Tibial artery (tissue), 4 donors: ENCODE data around the gene HSPBP1.

ENCODE experiments used
- DNase-seq, 2 donors: peaks; one replicate each; pipeline ENCODE4 v3.0.0-alpha.2; 2019
- H3K27ac ChIP-seq, 2 donors: fragments of 200-600 bp; sonication (generic) in 1 of 2; 1 replicate in 1 of 2; 2 replicates in 1 of 2; pipeline ENCODE4 v1.5.1; 2018 to 2019; ENCODE audit warnings: mild to moderate bottlenecking in 1 of 2
- H3K27me3 ChIP-seq, 2 donors: fragments of 200-600 bp; sonication (generic) in 1 of 2; one replicate each; pipeline versions ENCODE4 v1.5.1 to v1.6.0; 2016 to 2019
- H3K36me3 ChIP-seq, 3 donors: fragments of 200-600 bp; sonication (generic) in 2 of 3; one replicate each; pipeline ENCODE4 v1.5.1; 2016 to 2019; ENCODE audit warnings: mild to moderate bottlenecking in 2 of 3
- H3K4me1 ChIP-seq, 4 donors: fragments of 200-600 bp; sonication (generic) in 2 of 4; 1 replicate in 3 of 4; 2 replicates in 1 of 4; pipeline ENCODE4 v1.5.1; 2016 to 2019
- H3K4me3 ChIP-seq, 2 donors: fragments of 200-600 bp; sonication (generic) in 1 of 2; 1 replicate in 1 of 2; 2 replicates in 1 of 2; pipeline ENCODE4 v1.5.1; 2018 to 2019; ENCODE audit warnings: mild to moderate bottlenecking in 2 of 2
- H3K9me3 ChIP-seq, 3 donors: fragments of 200-600 bp; sonication (generic) in 1 of 3; one replicate each; pipeline ENCODE4 v1.5.1; 2016 to 2019
- CTCF ChIP-seq, 2 experiments: fragments of 200-600 bp in 1 of 2; fragments of 450-650 bp in 1 of 2; IDR thresholded peaks; one replicate each; pipeline ENCODE4 v1.5.1; 2017 to 2019; ENCODE audit warnings: antibody characterized with exemption in 2 of 2, mild to moderate bottlenecking in 1 of 2, moderate library complexity in 1 of 2
- intact Hi-C: fragments of 100-400 bp; cut with DNase I; formaldehyde crosslinking; loops from one replicate; pipeline ENCODE4 v1.15.0; 2023; ENCODE audit warnings: low total_unique reads

HSPBP1 gene

DNA sequence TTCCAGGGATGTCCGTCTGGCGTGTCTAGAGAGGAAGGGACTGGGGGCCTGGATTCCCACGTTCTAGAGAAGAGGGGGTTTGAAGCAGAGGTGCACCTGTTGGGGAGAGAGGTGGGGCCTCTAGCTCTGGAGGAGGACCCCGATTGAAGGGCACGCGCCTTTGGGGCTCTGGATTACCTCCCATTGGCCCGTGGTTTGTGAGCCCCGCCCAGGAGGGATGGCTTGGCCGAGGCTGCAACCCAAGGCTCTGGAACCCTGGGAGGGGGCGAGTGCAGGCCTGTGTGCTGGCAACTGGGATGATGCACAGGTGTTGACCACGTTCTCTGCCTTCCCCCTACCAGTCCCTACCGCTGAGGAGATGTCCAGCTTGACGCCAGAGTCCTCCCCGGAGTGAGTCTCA lies 25.1 kb upstream of the HSPBP1 start:
- no peak overlapping the region for H3K27ac ChIP-seq
- no peak overlapping the region for H3K4me3 ChIP-seq
- DNase-seq, result no peak
- intact Hi-C loops, result loop anchor here (5.0 kb wide), 2 partner anchors 37 to 77 kb away; partner anchors contain the start of gene TMEM238
- no peaks in the 10 kb centered on the region for H3K27me3 ChIP-seq
- H3K36me3 ChIP-seq, result peaks cover 0 to 9% (median 6%) of the 10 kb centered on the region in 3 donors
- TF ChIP-seq CTCF (IDR thresholded peaks at IDR 0.05), result no peak
- peaks cover 0 to 6% (median 0%) of the 10 kb centered on the region in 4 donors for H3K4me1 ChIP-seq
- H3K9me3 ChIP-seq, result no peaks in the 10 kb centered on the region

DNA sequence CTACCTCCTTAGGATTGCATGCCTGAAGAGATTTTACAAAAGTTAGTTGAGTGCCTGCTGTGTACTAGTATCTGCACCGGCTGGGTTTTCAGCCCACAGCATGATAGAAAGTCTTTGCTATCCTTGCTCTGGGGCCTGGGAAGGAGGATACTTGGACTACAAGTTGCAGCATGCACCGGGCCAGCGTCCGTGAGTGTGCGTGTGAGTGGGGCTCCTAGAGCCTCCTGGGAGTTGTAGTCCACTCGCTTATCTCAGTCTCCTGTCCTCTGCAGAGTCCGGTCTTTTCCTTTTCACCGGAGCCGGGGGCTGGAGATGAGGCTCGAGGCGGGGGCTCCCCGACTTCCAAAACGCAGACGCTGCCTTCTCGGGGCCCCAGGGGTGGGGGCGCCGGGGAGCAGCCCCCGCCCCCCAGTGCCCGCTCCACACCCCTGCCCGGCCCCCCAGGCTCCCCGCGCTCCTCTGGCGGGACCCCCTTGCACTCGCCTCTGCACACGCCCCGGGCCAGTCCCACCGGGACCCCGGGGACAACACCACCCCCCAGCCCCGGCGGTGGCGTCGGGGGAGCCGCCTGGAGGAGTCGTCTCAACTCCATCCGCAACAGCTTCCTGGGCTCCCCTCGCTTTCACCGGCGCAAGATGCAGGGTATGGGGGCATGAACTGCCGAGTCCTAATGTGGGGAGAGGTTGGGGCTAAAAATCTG lies 24.5 kb upstream of the HSPBP1 start:
- TF ChIP-seq CTCF (IDR thresholded peaks at IDR 0.05), result no peak
- Histone ChIP-seq H3K27me3 (peaks cover 0 to 2% of the 10 kb centered on the region in 2 donors), H3K4me3 (no peak overlapping the region), H3K36me3 (peaks cover 0 to 9% (median 4%) of the 10 kb centered on the region in 3 donors), H3K4me1 (peaks cover 0 to 6% (median 0%) of the 10 kb centered on the region in 4 donors), H3K27ac (no peak overlapping the region), H3K9me3 (no peaks in the 10 kb centered on the region)
- intact Hi-C loops, result loop anchor here (5.0 kb wide), 2 partner anchors 38 to 78 kb away; partner anchors contain the start of gene TMEM238
- DNase-seq, result no peak

- no peak overlapping the region for H3K27ac ChIP-seq
- intact Hi-C loops, result loop anchor here (5.0 kb wide), 2 partner anchors 39 to 79 kb away; partner anchors contain the start of gene TMEM238
- no peak for TF ChIP-seq CTCF (IDR thresholded peaks at IDR 0.05)
- H3K4me1 ChIP-seq, result peaks cover 0 to 6% (median 0%) of the 10 kb centered on the region in 4 donors
- no peaks in the 10 kb centered on the region for H3K9me3 ChIP-seq
- peaks cover 0 to 9% (median 0%) of the 10 kb centered on the region in 3 donors for H3K36me3 ChIP-seq
- DNase-seq, result no peak
- H3K27me3 ChIP-seq, result peaks cover 0 to 2% of the 10 kb centered on the region in 2 donors
- H3K4me3 ChIP-seq, result no peak overlapping the region
These were observed 23.6 kb upstream of the HSPBP1 start for GRCh38 chr19:55303477-55303876.

GRCh38 chr19:55302318-55302703 lies 22.4 kb upstream of the HSPBP1 start:
- Histone ChIP-seq H3K9me3 (no peaks in the 10 kb centered on the region), H3K36me3 (peaks cover 0 to 9% (median 0%) of the 10 kb centered on the region in 3 donors), H3K4me3 (no peak overlapping the region), H3K4me1 (peaks cover 0 to 6% (median 0%) of the 10 kb centered on the region in 4 donors), H3K27ac (no peak overlapping the region), H3K27me3 (peaks cover 0 to 2% of the 10 kb centered on the region in 2 donors)
- TF ChIP-seq CTCF (IDR thresholded peaks at IDR 0.05), result no peak
- no peak for DNase-seq
- intact Hi-C loops, result loop anchor here (5.0 kb wide), 2 partner anchors 40 to 80 kb away; partner anchors contain the start of gene TMEM238

DNA sequence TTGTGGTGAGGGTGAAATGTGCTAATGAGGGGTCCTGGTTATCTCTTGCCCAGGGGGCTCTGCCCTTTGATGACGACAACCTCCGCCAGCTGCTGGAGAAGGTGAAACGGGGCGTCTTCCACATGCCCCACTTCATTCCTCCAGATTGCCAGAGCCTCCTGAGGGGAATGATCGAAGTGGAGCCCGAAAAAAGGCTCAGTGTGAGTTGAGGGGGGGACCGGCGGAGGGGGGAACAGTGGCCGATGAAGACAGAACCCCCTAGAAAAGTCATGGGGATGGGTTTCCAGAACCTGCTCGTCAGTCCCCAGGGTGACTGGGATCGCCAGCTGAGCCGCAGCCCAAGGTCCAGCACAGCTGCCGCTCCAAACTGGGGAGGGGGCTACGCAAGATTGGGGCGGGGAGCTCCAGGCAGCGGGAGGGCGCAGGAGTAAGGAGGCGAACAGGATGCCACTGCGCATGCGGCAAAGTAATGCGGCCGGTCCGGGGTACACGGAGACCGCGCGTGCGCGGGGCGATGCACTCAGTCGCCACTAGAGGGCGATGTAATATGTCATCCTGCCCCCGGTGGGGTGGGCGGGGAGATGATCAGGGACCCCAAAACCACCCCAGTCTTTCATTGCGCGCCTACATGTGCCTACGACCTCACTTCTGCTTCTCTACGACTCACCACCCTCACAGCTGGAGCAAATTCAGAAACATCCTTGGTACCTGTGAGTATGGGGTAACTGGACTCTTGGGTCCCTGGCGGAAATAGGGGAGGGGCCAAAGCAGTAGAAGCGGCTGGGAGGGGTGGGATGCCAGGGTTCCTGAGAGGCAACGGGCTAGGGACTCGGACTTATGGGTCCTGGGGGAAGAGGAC lies 21.8 kb upstream of the HSPBP1 start:
- DNase-seq, result peak; percentile 74 to 85
- H3K4me1 ChIP-seq, result peaks cover 0 to 6% (median 0%) of the 10 kb centered on the region in 4 donors
- H3K27me3 ChIP-seq, result peaks cover 0 to 2% of the 10 kb centered on the region in 2 donors
- peaks cover 0 to 7% (median 0%) of the 10 kb centered on the region in 3 donors for H3K36me3 ChIP-seq
- H3K4me3 ChIP-seq, result peak overlapping the region in 1 of 2 donors; percentile 34
- H3K27ac ChIP-seq, result no peak overlapping the region
- H3K9me3 ChIP-seq, result no peaks in the 10 kb centered on the region
- intact Hi-C loops, result loop anchor here (5.0 kb wide), 2 partner anchors 41 to 81 kb away; partner anchors contain the start of gene TMEM238
- peak; percentile 78 to 96 for TF ChIP-seq CTCF (IDR thresholded peaks at IDR 0.05)
